AG04450 (cell line): ENCODE results near the gene ADAMTS16. TPM values are rescaled to one million over a fixed set of nuclear protein-coding genes. Genes with fewer than 3 reads are reported as not detected.

Source experiments
- CTCF ChIA-PET: fragments of 300-600, 350-600 bp; formaldehyde crosslinking; extraction: SDS; loops from one replicate; lab custom pipeline; 2022; ENCODE audit warnings: antibody characterized with exemption, inconsistent platforms; lab: Charles Lee
- POLR2A ChIA-PET: fragments of 350-600 bp; formaldehyde crosslinking; extraction: SDS; loops from one replicate; lab custom pipeline; 2021; ENCODE audit warnings: antibody characterized with exemption, inconsistent platforms; lab: Yijun Ruan, JAX
- DNase-seq: peaks from one replicate; pipeline ENCODE4 v3.0.0-alpha.2; 2011; ENCODE audit warnings: low read depth, low spot score
- H3K27ac ChIP-seq: one replicate; pipeline ENCODE4 v1.5.1; 2012; ENCODE audit warnings: low read depth, low read length, control low read depth
- H3K27me3 ChIP-seq: one replicate; pipeline ENCODE4 v1.6.0; 2012; ENCODE audit warnings: low read length; ENCODE audit not compliant: control insufficient read depth, insufficient read depth
- H3K4me3 ChIP-seq: 2 replicates; pipeline ENCODE4 v1.5.1; 2011; ENCODE audit warnings: mild to moderate bottlenecking, low read depth, low read length, control low read depth
- H3K9me3 ChIP-seq: 2 replicates; pipeline ENCODE4 v1.5.1; 2012; ENCODE audit warnings: low read length; ENCODE audit not compliant: control insufficient read depth, insufficient read depth
- polyA plus RNA-seq: library from polyadenylated mRNA; depleted of rRNA; stranded (reverse); fragments of >200 nt; gene quantifications from 2 replicates; pipeline ENCODE4 v1.2.3, GENCODE V29; 2011
- TF ChIP-seq, protein P1 (sequence below): IDR thresholded peaks from 2 replicates; pipeline ENCODE4 v1.5.1; 2011; ENCODE audit warnings: low read depth, low read length, control low read depth, inconsistent platforms

The ADAMTS16 gene
- polyA plus RNA-seq, 1 experiment = 0.04 TPM

- no peaks in the 10 kb centered on the region for H3K27me3 ChIP-seq
- DNase-seq = no peak
- ChIA-PET CTCF (no interaction called here), POLR2A (no interaction called here)
- TF ChIP-seq, protein P1, sequence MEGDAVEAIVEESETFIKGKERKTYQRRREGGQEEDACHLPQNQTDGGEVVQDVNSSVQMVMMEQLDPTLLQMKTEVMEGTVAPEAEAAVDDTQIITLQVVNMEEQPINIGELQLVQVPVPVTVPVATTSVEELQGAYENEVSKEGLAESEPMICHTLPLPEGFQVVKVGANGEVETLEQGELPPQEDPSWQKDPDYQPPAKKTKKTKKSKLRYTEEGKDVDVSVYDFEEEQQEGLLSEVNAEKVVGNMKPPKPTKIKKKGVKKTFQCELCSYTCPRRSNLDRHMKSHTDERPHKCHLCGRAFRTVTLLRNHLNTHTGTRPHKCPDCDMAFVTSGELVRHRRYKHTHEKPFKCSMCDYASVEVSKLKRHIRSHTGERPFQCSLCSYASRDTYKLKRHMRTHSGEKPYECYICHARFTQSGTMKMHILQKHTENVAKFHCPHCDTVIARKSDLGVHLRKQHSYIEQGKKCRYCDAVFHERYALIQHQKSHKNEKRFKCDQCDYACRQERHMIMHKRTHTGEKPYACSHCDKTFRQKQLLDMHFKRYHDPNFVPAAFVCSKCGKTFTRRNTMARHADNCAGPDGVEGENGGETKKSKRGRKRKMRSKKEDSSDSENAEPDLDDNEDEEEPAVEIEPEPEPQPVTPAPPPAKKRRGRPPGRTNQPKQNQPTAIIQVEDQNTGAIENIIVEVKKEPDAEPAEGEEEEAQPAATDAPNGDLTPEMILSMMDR = no peak
- H3K27ac ChIP-seq = no peak overlapping the region
- H3K9me3 ChIP-seq = peaks cover 4% of the 10 kb centered on the region; the same call in 1 of the 2 replicates
- no peak overlapping the region for H3K4me3 ChIP-seq
Measured at GRCh38 chr5:5278201-5278814, 138.2 kb downstream of the ADAMTS16 start.

GRCh38 chr5:5278815-5279381 is 138.8 kb downstream of the ADAMTS16 start:
- ChIA-PET POLR2A (no interaction called here), CTCF (no interaction called here)
- TF ChIP-seq, protein P1 = no peak
- Histone ChIP-seq H3K27ac (no peak overlapping the region), H3K27me3 (no peaks in the 10 kb centered on the region), H3K4me3 (no peak overlapping the region), H3K9me3 (peaks cover 3% of the 10 kb centered on the region; the same call in 1 of the 2 replicates)
- DNase-seq = no peak

- CTCF ChIA-PET = no interaction called here
Measured at GRCh38 chr5:5285906-5286305, 145.8 kb downstream of the ADAMTS16 start.

DNA sequence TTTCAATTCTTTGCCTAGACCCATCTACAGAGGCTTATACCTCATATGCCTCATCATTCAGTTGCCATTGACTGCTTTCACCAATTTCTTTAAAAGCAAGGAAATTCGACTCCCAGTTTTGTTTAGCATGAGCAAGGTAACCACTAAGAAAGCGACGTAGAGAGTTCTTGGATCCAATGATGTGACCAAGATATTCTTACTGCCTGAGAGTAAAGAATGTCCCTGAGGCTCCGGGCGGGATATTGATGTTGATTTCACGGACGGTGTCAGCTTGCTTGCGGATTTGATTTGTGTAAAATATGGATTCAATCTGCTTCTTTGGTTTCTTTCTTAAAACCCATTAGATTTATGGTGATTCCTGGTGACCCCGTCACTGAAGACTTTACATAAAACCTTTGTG is 147.3 kb downstream of the ADAMTS16 start:
- Histone ChIP-seq H3K27ac (no peak overlapping the region), H3K27me3 (no peaks in the 10 kb centered on the region), H3K9me3 (peaks cover under 1% of the 10 kb centered on the region), H3K4me3 (no peak overlapping the region)
- TF ChIP-seq, protein P1 = no peak
- ChIA-PET POLR2A (no interaction called here), CTCF (no interaction called here)
- no peak for DNase-seq

More at GRCh38 chr5:5285906-5286305, 145.8 kb downstream of the ADAMTS16 start:
- TF ChIP-seq, protein P1 = no peak
- Histone ChIP-seq H3K27ac (no peak overlapping the region), H3K27me3 (no peaks in the 10 kb centered on the region), H3K9me3 (no peaks in the 10 kb centered on the region; the same call in none of the 2 replicates), H3K4me3 (no peak overlapping the region)
- no peak for DNase-seq
- POLR2A ChIA-PET = no interaction called here

DNA sequence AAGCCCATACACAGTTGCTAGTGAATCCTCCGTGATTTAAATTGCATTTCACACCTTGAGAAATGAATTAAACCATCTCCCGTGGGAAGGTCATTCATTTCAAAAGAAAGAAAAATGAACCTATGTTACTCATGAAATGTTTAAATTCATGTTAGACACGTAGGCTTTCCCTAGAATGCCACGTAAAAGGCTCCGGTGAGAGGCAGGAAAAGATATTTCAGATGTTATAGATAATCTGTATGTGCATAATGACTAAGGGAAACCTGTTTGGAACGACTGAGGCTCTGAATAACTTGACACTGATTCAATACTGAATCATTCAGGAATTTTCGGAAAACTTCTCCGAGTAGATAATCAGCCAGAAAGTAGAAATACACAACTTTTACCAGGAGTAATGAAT is 148.1 kb downstream of the ADAMTS16 start:
- no peak overlapping the region for H3K27ac ChIP-seq
- H3K9me3 ChIP-seq = peaks cover 4% of the 10 kb centered on the region
- ChIA-PET CTCF (no interaction called here), POLR2A (no interaction called here)
- DNase-seq = no peak
- H3K4me3 ChIP-seq = no peak overlapping the region
- TF ChIP-seq, protein P1 = no peak
- H3K27me3 ChIP-seq = no peaks in the 10 kb centered on the region
